Fibroblast of villous mesenchyme (primary cell): ENCODE data around the gene AMOTL1. TPM values are rescaled to one million over a fixed set of nuclear protein-coding genes. Genes with fewer than 3 reads are reported as not detected.

Experiments
- DNase-seq: peaks from one replicate; pipeline ENCODE4 v3.0.0-alpha.2; 2010; ENCODE audit warnings: low read depth
- H3K4me3 ChIP-seq: 2 replicates; pipeline ENCODE4 v1.5.1; 2011; ENCODE audit warnings: low read depth, mild to moderate bottlenecking, low read length
- total RNA-seq: library from RNA; depleted of rRNA; stranded (reverse); fragments of >200 nt; gene quantifications from 2 replicates; pipeline ENCODE4 v1.2.3, GENCODE V29; 2012
- TF ChIP-seq, protein P1 (sequence below): IDR thresholded peaks from 2 replicates; pipeline ENCODE4 v1.5.1; 2012; ENCODE audit warnings: low read depth, mild to moderate bottlenecking, low read length; ENCODE audit not compliant: insufficient read depth

Gene AMOTL1
- total RNA-seq, 1 donor = 25.9 TPM

DNA sequence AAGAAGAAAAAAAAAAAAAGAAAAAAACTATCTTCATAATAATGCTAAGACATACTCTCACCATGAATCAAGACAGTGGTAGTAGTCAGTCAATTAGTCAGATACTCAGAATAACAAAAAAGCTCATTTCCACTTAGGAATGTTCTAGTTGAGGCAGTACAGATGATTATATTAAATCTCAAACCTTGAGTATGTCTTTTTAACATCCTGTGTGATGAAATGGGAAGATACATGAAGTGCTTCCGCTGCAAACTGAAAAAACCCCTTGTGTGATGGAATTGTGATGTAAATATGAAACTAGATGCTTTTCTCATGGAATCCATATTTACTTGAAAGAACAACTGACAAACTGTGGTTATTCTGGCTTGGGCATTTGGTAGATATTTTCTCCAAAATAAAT lies 13.7 kb downstream of the AMOTL1 start:
- DNase-seq = peak; percentile 36
- no peak overlapping the region for H3K4me3 ChIP-seq
- TF ChIP-seq, protein P1, sequence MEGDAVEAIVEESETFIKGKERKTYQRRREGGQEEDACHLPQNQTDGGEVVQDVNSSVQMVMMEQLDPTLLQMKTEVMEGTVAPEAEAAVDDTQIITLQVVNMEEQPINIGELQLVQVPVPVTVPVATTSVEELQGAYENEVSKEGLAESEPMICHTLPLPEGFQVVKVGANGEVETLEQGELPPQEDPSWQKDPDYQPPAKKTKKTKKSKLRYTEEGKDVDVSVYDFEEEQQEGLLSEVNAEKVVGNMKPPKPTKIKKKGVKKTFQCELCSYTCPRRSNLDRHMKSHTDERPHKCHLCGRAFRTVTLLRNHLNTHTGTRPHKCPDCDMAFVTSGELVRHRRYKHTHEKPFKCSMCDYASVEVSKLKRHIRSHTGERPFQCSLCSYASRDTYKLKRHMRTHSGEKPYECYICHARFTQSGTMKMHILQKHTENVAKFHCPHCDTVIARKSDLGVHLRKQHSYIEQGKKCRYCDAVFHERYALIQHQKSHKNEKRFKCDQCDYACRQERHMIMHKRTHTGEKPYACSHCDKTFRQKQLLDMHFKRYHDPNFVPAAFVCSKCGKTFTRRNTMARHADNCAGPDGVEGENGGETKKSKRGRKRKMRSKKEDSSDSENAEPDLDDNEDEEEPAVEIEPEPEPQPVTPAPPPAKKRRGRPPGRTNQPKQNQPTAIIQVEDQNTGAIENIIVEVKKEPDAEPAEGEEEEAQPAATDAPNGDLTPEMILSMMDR = no peak

DNA sequence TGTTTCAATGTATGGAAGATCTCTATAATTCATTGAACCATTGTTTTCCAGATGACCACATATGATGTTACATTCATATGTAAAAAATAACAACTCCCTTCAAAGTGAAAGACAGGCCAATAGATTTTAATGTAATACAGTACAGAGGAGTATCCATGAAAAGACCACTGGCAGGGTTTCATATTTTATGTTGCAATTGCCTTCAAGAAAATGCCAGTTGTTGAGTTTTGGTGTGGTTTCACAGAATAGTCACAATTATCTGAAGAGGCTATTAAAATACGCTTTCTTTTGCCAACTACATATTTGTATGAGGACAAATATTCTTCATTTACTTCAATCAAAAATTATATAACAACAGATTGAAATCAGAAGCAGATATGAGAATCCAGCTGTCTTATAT lies 14.3 kb downstream of the AMOTL1 start:
- no peak for DNase-seq
- TF ChIP-seq, protein P1 = no peak
- H3K4me3 ChIP-seq = no peak overlapping the region

DNA sequence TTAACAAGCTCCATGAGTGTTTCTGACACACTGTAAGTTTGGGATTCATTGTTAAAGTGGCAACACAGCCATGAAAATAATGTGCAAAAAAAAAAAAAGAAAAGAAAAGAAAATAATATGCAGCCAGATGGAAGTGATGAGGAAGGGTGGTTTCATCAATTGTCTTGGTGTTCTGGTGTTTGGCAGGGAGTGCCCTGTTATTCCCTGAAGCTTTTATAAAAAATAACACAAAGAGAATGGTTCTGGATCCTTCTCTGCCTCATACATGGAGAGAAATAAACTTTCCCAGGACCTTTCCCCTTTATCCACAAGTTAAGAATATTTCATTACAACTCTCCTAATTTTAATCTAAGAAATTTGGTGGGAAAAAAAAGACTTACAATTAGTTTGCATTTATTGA lies 16.7 kb downstream of the AMOTL1 start:
- H3K4me3 ChIP-seq = no peak overlapping the region
- no peak for DNase-seq
- TF ChIP-seq, protein P1 = no peak

DNA sequence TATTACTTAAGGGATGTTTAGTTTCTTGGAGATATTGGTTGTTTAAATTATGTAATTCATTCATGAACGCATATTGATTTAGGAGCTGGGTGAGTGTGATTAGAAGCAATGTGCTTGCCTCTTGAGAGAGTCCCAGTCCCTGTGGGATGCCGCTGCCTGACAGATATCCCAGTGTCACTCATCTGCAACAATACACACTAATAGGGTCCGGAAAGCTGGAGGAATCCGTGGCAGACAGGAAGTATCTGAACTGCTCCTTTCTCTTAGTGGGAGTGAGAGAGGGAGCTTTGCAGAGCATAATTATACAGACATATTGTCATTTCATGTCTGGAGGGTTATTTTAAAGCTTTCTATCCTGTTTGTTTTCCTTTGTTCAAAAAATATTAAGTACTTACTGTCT lies 17.4 kb downstream of the AMOTL1 start:
- H3K4me3 ChIP-seq = no peak overlapping the region
- TF ChIP-seq, protein P1 = no peak
- no peak for DNase-seq

DNA sequence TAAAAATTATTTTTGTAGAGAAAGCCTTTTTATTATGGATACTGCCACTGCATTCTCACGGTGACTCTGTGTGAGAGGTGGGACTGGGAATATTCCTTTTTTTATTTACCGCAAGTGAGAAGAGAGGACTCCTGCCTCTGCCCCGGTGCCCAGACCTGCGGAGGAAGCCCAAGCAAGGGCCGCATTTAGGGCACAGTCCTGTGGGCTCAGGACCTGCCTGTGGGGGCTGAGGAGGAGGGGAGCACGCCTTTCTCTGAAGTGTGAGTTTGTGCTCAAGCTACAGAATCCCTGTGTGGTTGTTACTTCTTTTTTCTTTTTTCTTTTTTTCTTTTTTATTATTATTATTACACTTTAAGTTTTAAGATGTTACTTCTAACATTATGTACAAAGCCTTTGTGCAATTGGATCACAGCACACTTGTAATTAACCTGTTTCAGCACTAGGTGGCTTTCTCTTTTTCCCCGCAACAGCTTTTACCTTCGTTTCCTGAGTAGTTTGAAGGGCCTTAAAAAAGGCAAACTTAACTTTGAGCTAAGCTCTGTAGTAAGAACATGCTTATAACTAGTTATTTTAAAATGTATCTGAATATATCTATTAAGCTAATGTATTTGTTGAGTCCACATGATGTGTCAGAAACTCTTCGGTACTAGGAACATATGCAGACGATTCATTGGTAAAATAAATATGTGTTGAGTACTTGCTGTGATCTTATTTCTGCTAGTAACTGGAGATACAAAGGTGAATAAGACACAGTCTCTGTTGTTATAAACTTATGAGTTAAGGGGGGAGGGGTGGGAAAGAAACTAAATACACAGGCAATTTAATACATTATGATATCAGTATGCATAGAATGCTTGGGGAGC lies 18.3 kb downstream of the AMOTL1 start:
- DNase-seq = peak; percentile 64
- TF ChIP-seq, protein P1 = peak; percentile 66
- no peak overlapping the region for H3K4me3 ChIP-seq

DNA sequence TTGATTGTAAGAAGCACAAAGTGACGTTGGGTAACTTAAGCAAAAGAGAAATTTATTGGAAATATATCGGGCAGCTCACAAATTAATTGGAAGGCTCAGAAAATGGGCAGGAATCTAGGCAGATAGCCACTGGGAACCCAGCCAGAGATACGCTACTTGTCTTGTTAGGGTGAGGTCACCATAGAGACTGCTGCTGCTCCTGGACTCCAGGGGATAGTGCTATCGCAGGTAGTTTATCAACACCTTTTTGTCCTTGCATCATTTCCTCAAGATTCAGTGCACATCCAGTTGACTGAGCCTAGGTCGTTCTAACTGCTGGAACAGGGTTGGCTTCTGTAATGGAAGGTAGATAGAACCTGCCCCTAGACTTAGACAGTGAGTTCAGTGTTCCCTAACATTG lies 19.6 kb downstream of the AMOTL1 start:
- no peak for DNase-seq
- TF ChIP-seq, protein P1 = no peak
- H3K4me3 ChIP-seq = no peak overlapping the region
